Trophoblast cell (in vitro differentiated cells and primary cell): ENCODE measurements around the gene ABCC4.
A peak's percentile ranks its signal among the peaks of the same experiment; 100 is the strongest.

ENCODE experiments used
- DNase-seq, 2 donors: peaks; one replicate each; pipeline ENCODE4 v3.0.0-alpha.2; 2016
- H2AFZ ChIP-seq: 2 replicates; pipeline ENCODE4 v1.6.1; 2013; ENCODE audit warnings: low read length, moderate library complexity, mild to moderate bottlenecking; ENCODE audit not compliant: insufficient read depth, poor library complexity
- H2AK5ac ChIP-seq: 2 replicates; pipeline ENCODE4 v1.6.1; 2013; ENCODE audit warnings: mild to moderate bottlenecking, low read length
- H2BK120ac ChIP-seq: 2 replicates; pipeline ENCODE4 v1.6.1; 2013; ENCODE audit warnings: low read length, mild to moderate bottlenecking, moderate library complexity; ENCODE audit not compliant: insufficient read depth, poor library complexity
- H2BK12ac ChIP-seq: 2 replicates; pipeline ENCODE4 v1.6.1; 2013; ENCODE audit warnings: mild to moderate bottlenecking, low read length, moderate library complexity
- H2BK5ac ChIP-seq: 2 replicates; pipeline ENCODE4 v1.6.1; 2013; ENCODE audit warnings: low read length, low read depth, moderate library complexity, mild to moderate bottlenecking; ENCODE audit not compliant: poor library complexity
- H3K14ac ChIP-seq: 2 replicates; pipeline ENCODE4 v1.6.1; 2013; ENCODE audit warnings: mild to moderate bottlenecking, low read length
- H3K18ac ChIP-seq: 2 replicates; pipeline ENCODE4 v1.6.1; 2013; ENCODE audit warnings: mild to moderate bottlenecking, low read length
- H3K23ac ChIP-seq: 2 replicates; pipeline ENCODE4 v1.6.1; 2013; ENCODE audit warnings: low read length
- H3K27ac ChIP-seq: 2 replicates; pipeline ENCODE4 v1.5.1; 2013; ENCODE audit warnings: low read depth, mild to moderate bottlenecking, inconsistent platforms, low read length, moderate library complexity
- H3K27me3 ChIP-seq: 2 replicates; pipeline ENCODE4 v1.6.1; 2013; ENCODE audit warnings: inconsistent platforms, mild to moderate bottlenecking, low read length, moderate library complexity; ENCODE audit not compliant: insufficient read depth
- H3K36me3 ChIP-seq, 2 experiments: 1 replicate in 1 of 2; 2 replicates in 1 of 2; pipeline ENCODE4 v1.6.1; 2013; ENCODE audit warnings: low read length in 2 of 2, mild to moderate bottlenecking in 2 of 2, moderate library complexity in 1 of 2; ENCODE audit not compliant: insufficient read depth in 2 of 2, control insufficient read depth in 1 of 2
- H3K4ac ChIP-seq: 2 replicates; pipeline ENCODE4 v1.6.1; 2013; ENCODE audit warnings: low read depth, mild to moderate bottlenecking, low read length, moderate library complexity
- H3K4me1 ChIP-seq, 2 experiments: 1 replicate in 1 of 2; 2 replicates in 1 of 2; pipeline ENCODE4 v1.6.1; 2013; ENCODE audit warnings: low read length in 2 of 2, mild to moderate bottlenecking in 2 of 2, moderate library complexity in 1 of 2; ENCODE audit not compliant: insufficient read depth in 2 of 2, control insufficient read depth in 1 of 2
- H3K4me2 ChIP-seq: 2 replicates; pipeline ENCODE4 v1.6.1; 2013; ENCODE audit warnings: inconsistent platforms, mild to moderate bottlenecking, low read length, moderate library complexity
- H3K4me3 ChIP-seq: 2 replicates; pipeline ENCODE4 v1.5.1; 2013; ENCODE audit warnings: mild to moderate bottlenecking, low read depth, low read length, inconsistent platforms
- H3K79me1 ChIP-seq: one replicate; pipeline ENCODE4 v1.6.1; 2013; ENCODE audit warnings: low read length
- H3K79me2 ChIP-seq: 2 replicates; pipeline ENCODE4 v1.6.1; 2013; ENCODE audit warnings: low read length, mild to moderate bottlenecking; ENCODE audit not compliant: control insufficient read depth, insufficient read depth, poor library complexity
- H3K9ac ChIP-seq: 2 replicates; pipeline ENCODE4 v1.6.1; 2013; ENCODE audit warnings: mild to moderate bottlenecking, low read length
- H3K9me3 ChIP-seq: 2 replicates; pipeline ENCODE4 v1.6.1; 2013; ENCODE audit warnings: low read depth, mild to moderate bottlenecking, control low read depth, inconsistent platforms, low read length; ENCODE audit not compliant: insufficient read depth
- H4K12ac ChIP-seq: 2 replicates; pipeline ENCODE4 v1.6.1; 2013; ENCODE audit warnings: low read depth, mild to moderate bottlenecking, low read length, moderate library complexity
- H4K8ac ChIP-seq: 2 replicates; pipeline ENCODE4 v1.6.1; 2013; ENCODE audit warnings: low read depth, mild to moderate bottlenecking, low read length, moderate library complexity
- H4K91ac ChIP-seq: one replicate; pipeline ENCODE4 v1.6.1; 2013; ENCODE audit warnings: low read depth, mild to moderate bottlenecking, low read length, moderate library complexity
- WGBS: extraction: QIAGEN DNeasy Blood & Tissue Kit; methylation state at CpG from one replicate; pipeline ENCODE4 v1.1.7; 2013; ENCODE audit warnings: missing lambda C conversion rate; ENCODE audit not compliant: insufficient read length, insufficient coverage; ENCODE audit errors: extremely low coverage; 5-methylcytosine and 5-hydroxymethylcytosine counted together

Gene ABCC4

DNA sequence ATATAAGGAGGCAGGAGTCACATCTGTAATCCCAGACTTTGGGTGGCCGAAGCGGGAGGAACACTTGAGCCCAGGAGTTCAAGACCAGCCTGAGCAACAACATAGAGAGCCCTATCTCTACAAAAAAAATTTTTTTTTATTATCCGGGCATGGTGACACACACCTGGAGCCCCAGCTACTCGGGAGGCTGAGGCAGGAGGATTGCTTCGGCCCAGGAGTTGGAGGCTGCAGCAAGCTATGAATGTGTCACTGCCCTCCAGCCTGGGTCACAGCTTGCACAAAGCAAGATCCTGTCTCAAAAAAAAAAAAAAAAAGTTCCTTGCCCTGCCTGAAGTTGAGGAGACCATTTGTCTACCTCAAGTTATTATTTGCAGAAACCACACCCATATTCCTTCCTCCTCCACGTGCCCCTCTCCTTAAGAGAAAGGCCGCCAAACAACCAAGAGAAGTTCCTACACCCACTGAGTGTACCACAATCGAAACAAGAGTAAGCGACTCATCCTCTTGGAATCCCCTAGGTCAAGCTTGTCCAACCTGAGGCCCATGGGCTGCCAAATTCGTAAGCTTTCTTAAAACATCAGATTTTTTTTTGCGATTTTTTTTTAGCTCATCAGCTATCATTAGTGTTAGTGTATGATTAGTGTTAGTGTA is 2.2 kb downstream of the ABCC4 start:
- Histone ChIP-seq H3K27ac (no peak overlapping the region), H3K27me3 (no peaks in the 10 kb centered on the region), H3K23ac (no peak overlapping the region), H2BK120ac (no peak overlapping the region), H4K91ac (no peak overlapping the region), H2AFZ (no peak overlapping the region), H3K4ac (no peak overlapping the region), H3K4me2 (no peak overlapping the region), H4K8ac (no peak overlapping the region), H3K9me3 (peaks cover 2% of the 10 kb centered on the region), H3K36me3 (no peaks in the 10 kb centered on the region), H3K79me2 (no peaks in the 10 kb centered on the region), H2AK5ac (no peak overlapping the region), H3K18ac (no peak overlapping the region), H2BK12ac (no peak overlapping the region), H3K4me3 (no peak overlapping the region), H3K14ac (no peak overlapping the region), H3K79me1 (no peaks in the 10 kb centered on the region), H3K9ac (no peak overlapping the region), H2BK5ac (no peak overlapping the region), H3K4me1 (peaks cover 3 to 13% of the 10 kb centered on the region in 2 experiments), H4K12ac (no peak overlapping the region)
- WGBS, result no CpG with 5 or more reads among the region's 11 CpGs
- DNase-seq, result peak in 1 of 2 donors; percentile 23

DNA sequence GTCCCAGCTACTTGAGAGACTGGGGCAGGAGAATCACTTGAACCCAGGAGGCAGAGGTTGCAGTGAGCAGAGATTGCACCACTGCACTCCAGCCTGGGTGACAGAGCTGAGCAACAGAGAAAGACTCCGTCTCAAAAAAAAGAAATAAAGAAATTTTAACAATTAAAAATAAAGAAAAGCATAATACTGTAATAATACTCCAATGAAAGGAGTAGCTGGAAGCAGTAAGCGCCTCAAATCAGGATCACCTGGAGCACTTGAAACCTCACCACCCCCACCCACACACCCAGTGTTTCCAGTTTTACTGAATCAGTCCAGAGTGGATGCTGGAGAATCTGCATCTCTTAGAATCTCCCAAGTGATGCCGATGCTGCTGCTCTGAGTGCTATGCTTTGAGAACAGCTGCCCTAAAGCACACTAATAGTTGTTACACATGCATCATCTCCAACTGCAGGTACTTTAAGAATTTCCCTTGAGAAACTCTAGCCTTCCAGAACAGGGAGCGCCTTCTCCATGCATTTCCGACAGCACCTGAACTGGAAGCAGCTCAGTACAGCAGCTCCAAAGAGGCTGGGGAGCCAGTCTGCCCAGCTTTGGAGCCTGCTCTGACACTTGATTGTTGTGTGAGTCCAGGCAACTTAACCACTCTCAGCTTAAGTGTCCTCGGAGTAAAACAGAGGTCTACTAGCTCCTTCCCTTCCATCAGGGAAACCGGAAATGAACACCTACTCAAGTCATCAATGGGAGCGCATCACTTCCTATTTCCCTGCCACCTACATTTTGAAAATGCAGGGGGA is 2.9 kb downstream of the ABCC4 start:
- H3K27ac ChIP-seq, result no peak overlapping the region
- H3K4me1 ChIP-seq, result peaks cover 3 to 13% of the 10 kb centered on the region in 2 experiments
- no peak overlapping the region for H4K91ac ChIP-seq
- H3K23ac ChIP-seq, result no peak overlapping the region
- no peak overlapping the region for H3K4ac ChIP-seq
- no peak overlapping the region for H4K12ac ChIP-seq
- H2BK120ac ChIP-seq, result no peak overlapping the region
- WGBS, result no CpG with 5 or more reads among the region's 8 CpGs
- H3K36me3 ChIP-seq, result no peaks in the 10 kb centered on the region
- H3K14ac ChIP-seq, result no peak overlapping the region
- H2AFZ ChIP-seq, result no peak overlapping the region
- peaks cover 2% of the 10 kb centered on the region for H3K9me3 ChIP-seq
- no peaks in the 10 kb centered on the region for H3K27me3 ChIP-seq
- H4K8ac ChIP-seq, result no peak overlapping the region
- no peak overlapping the region for H3K18ac ChIP-seq
- H3K4me2 ChIP-seq, result no peak overlapping the region
- H3K79me1 ChIP-seq, result no peaks in the 10 kb centered on the region
- no peak overlapping the region for H3K4me3 ChIP-seq
- H3K9ac ChIP-seq, result no peak overlapping the region
- H2BK12ac ChIP-seq, result no peak overlapping the region
- no peak overlapping the region for H2BK5ac ChIP-seq
- H3K79me2 ChIP-seq, result no peaks in the 10 kb centered on the region
- DNase-seq, result no peak
- no peak overlapping the region for H2AK5ac ChIP-seq

- peak; percentile 19 to 58 for DNase-seq
- H2AK5ac ChIP-seq, result no peak overlapping the region
- H3K9me3 ChIP-seq, result no peaks in the 10 kb centered on the region
- no peak overlapping the region for H2AFZ ChIP-seq
- H3K18ac ChIP-seq, result no peak overlapping the region
- peaks cover 0 to 7% of the 10 kb centered on the region in 2 experiments for H3K4me1 ChIP-seq
- WGBS, result no CpG with 5 or more reads among the region's 4 CpGs
- H4K8ac ChIP-seq, result no peak overlapping the region
- no peak overlapping the region for H3K4ac ChIP-seq
- H3K36me3 ChIP-seq, result no peaks in the 10 kb centered on the region
- H3K4me3 ChIP-seq, result no peak overlapping the region
- H2BK120ac ChIP-seq, result no peak overlapping the region
- no peaks in the 10 kb centered on the region for H3K27me3 ChIP-seq
- H3K79me2 ChIP-seq, result no peaks in the 10 kb centered on the region
- H3K14ac ChIP-seq, result no peak overlapping the region
- no peaks in the 10 kb centered on the region for H3K79me1 ChIP-seq
- no peak overlapping the region for H4K12ac ChIP-seq
- no peak overlapping the region for H3K9ac ChIP-seq
- H3K4me2 ChIP-seq, result no peak overlapping the region
- no peak overlapping the region for H2BK5ac ChIP-seq
- H4K91ac ChIP-seq, result no peak overlapping the region
- no peak overlapping the region for H3K27ac ChIP-seq
- no peak overlapping the region for H3K23ac ChIP-seq
- no peak overlapping the region for H2BK12ac ChIP-seq
Observed at GRCh38 chr13:95296326-95296925, 4.8 kb downstream of the ABCC4 start.

GRCh38 chr13:95295026-95295425 is 6.2 kb downstream of the ABCC4 start:
- Histone ChIP-seq H2AFZ (no peak overlapping the region), H2BK5ac (no peak overlapping the region), H3K4me3 (no peak overlapping the region), H3K9me3 (no peaks in the 10 kb centered on the region), H3K79me2 (no peaks in the 10 kb centered on the region), H3K14ac (no peak overlapping the region), H3K18ac (no peak overlapping the region), H3K27ac (no peak overlapping the region), H3K4me2 (no peak overlapping the region), H3K27me3 (no peaks in the 10 kb centered on the region), H2BK120ac (no peak overlapping the region), H3K36me3 (no peaks in the 10 kb centered on the region), H3K23ac (no peak overlapping the region), H3K4me1 (no peaks in the 10 kb centered on the region), H2BK12ac (no peak overlapping the region), H4K91ac (no peak overlapping the region), H3K79me1 (no peaks in the 10 kb centered on the region), H3K9ac (no peak overlapping the region), H4K12ac (no peak overlapping the region), H2AK5ac (no peak overlapping the region), H4K8ac (no peak overlapping the region), H3K4ac (no peak overlapping the region)
- no peak for DNase-seq
- WGBS, result no CpG with 5 or more reads among the region's 8 CpGs
